BE2C (cell line): ENCODE results near the gene SMPD3.

ENCODE experiments used
- DNase-seq: peaks from one replicate; pipeline ENCODE4 v3.0.0-alpha.2; 2020
- H3K27me3 ChIP-seq: fragments of 250-450 bp; sonication (Bioruptor Pico); 2 replicates; pipeline ENCODE4 v1.5.1; 2020; ENCODE audit warnings: mild to moderate bottlenecking
- H3K36me3 ChIP-seq: fragments of 250-450 bp; sonication (Bioruptor Pico); 2 replicates; pipeline ENCODE4 v1.5.1; 2020; ENCODE audit warnings: mild to moderate bottlenecking
- H3K4me1 ChIP-seq: fragments of 250-450 bp; sonication (Bioruptor Pico); 2 replicates; pipeline ENCODE4 v1.5.1; 2020
- H3K4me3 ChIP-seq: 2 replicates; pipeline ENCODE4 v1.5.1; 2011; ENCODE audit warnings: low read depth, low read length
- H3K9me3 ChIP-seq: fragments of 250-450 bp; sonication (Bioruptor Pico); 2 replicates; pipeline ENCODE4 v1.5.1; 2020
- CTCF ChIP-seq: IDR thresholded peaks from 2 replicates; pipeline ENCODE4 v1.5.1; 2012; ENCODE audit warnings: mild to moderate bottlenecking, low read depth, low read length

Gene SMPD3

GRCh38 chr16:68339214-68339613, 109.1 kb downstream of the SMPD3 start:
- no peak overlapping the region for H3K4me3 ChIP-seq
- peaks cover 57% of the 10 kb centered on the region for H3K36me3 ChIP-seq
- DNase-seq: no peak
- H3K27me3 ChIP-seq: no peaks in the 10 kb centered on the region
- no peaks in the 10 kb centered on the region for H3K9me3 ChIP-seq
- no peak for TF ChIP-seq CTCF
- no peaks in the 10 kb centered on the region for H3K4me1 ChIP-seq

- no peak overlapping the region for H3K4me3 ChIP-seq
- peaks cover 57% of the 10 kb centered on the region for H3K36me3 ChIP-seq
- DNase-seq: no peak
- H3K9me3 ChIP-seq: no peaks in the 10 kb centered on the region
- H3K4me1 ChIP-seq: no peaks in the 10 kb centered on the region
- H3K27me3 ChIP-seq: no peaks in the 10 kb centered on the region
- no peak for TF ChIP-seq CTCF
Measured at GRCh38 chr16:68338326-68339119, 109.8 kb downstream of the SMPD3 start.

- no peaks in the 10 kb centered on the region for H3K27me3 ChIP-seq
- H3K9me3 ChIP-seq: no peaks in the 10 kb centered on the region
- H3K36me3 ChIP-seq: peaks cover 36% of the 10 kb centered on the region
- H3K4me1 ChIP-seq: peaks cover 6% of the 10 kb centered on the region
- DNase-seq: no peak
- no peak overlapping the region for H3K4me3 ChIP-seq
- no peak for TF ChIP-seq CTCF
Measured at GRCh38 chr16:68335175-68335574, 113.1 kb downstream of the SMPD3 start.

GRCh38 chr16:68332411-68333121, 115.7 kb downstream of the SMPD3 start:
- no peaks in the 10 kb centered on the region for H3K9me3 ChIP-seq
- peaks cover 6% of the 10 kb centered on the region for H3K4me1 ChIP-seq
- H3K27me3 ChIP-seq: no peaks in the 10 kb centered on the region
- no peak for TF ChIP-seq CTCF
- DNase-seq: no peak
- H3K36me3 ChIP-seq: peaks cover 14% of the 10 kb centered on the region
- no peak overlapping the region for H3K4me3 ChIP-seq

GRCh38 chr16:68331879-68332410, 116.4 kb downstream of the SMPD3 start:
- H3K4me3 ChIP-seq: no peak overlapping the region
- peaks cover 10% of the 10 kb centered on the region for H3K36me3 ChIP-seq
- no peak for TF ChIP-seq CTCF

GRCh38 chr16:68328860-68329390, 119.4 kb downstream of the SMPD3 start:
- Histone ChIP-seq H3K36me3 (peaks cover 14% of the 10 kb centered on the region), H3K4me3 (no peak overlapping the region), H3K9me3 (no peaks in the 10 kb centered on the region), H3K4me1 (peaks cover 6% of the 10 kb centered on the region), H3K27me3 (no peaks in the 10 kb centered on the region)
- no peak for TF ChIP-seq CTCF
- DNase-seq: no peak

More at GRCh38 chr16:68331879-68332410, 116.4 kb downstream of the SMPD3 start:
- Histone ChIP-seq H3K9me3 (no peaks in the 10 kb centered on the region), H3K27me3 (no peaks in the 10 kb centered on the region), H3K4me1 (peaks cover 6% of the 10 kb centered on the region)
- no peak for DNase-seq
